ENCODE results near the gene TEKTIP1. TPM values are rescaled to one million over a fixed set of nuclear protein-coding genes. Genes with fewer than 3 reads are reported as not detected.

The TEKTIP1 gene
- total RNA-seq, 1 donor from 2014 or later = not detected

DNA sequence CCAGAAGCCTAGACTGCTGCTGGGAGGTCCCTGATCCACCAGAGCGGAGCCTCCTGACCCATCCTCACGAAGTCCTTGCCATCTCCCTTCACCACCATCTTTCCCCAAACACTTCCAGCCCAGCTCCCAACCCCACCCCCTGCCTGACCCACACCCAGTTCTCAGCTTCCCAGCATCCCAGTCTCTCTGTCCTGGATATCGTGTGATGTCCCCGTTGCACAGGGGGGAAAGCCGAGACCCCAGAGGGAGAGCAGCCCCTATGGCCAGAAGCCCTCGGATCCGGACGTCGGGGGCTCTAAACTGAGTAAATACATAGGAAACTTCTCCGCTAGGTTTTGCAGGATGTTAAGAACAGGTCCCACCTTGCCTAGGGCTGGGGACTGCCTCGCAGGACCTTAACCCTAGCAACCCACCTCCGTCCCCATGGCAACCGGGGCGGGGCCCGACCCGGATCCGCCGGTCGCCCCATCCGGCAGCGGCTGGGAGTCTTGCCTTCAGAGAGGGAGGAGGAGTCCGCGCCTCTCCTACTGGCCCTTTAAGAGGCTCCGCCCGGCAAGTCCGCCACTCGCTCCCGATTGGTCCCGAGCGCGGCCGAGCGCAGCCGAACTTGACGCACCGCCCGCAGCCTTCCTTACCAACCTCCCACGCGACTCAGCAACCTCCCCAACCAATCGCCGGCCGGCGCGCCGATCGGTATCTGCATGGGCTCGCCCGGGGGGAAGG lies 33.3 kb downstream of the TEKTIP1 start:
- TF ChIP-seq, protein P1, sequence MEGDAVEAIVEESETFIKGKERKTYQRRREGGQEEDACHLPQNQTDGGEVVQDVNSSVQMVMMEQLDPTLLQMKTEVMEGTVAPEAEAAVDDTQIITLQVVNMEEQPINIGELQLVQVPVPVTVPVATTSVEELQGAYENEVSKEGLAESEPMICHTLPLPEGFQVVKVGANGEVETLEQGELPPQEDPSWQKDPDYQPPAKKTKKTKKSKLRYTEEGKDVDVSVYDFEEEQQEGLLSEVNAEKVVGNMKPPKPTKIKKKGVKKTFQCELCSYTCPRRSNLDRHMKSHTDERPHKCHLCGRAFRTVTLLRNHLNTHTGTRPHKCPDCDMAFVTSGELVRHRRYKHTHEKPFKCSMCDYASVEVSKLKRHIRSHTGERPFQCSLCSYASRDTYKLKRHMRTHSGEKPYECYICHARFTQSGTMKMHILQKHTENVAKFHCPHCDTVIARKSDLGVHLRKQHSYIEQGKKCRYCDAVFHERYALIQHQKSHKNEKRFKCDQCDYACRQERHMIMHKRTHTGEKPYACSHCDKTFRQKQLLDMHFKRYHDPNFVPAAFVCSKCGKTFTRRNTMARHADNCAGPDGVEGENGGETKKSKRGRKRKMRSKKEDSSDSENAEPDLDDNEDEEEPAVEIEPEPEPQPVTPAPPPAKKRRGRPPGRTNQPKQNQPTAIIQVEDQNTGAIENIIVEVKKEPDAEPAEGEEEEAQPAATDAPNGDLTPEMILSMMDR (IDR thresholded peaks at IDR 0.05; ENCODE audit: borderline replicate concordance) = no peak
- Histone ChIP-seq H3K4me1 (peaks cover 34% of the 10 kb centered on the region), H3K27me3 (ENCODE audit: low read depth) (no peaks in the 10 kb centered on the region), H3K4me3 (peak overlapping the region; percentile 100), H3K27ac (replicated peaks) (peak overlapping the region; percentile 82), H3K9me3 (replicated peaks) (no peaks in the 10 kb centered on the region), H3K36me3 (peaks cover 2% of the 10 kb centered on the region)
- intact Hi-C loops (cut with micrococcal nuclease) = no loop called here
- DNase-seq = peak; percentile 100

DNA sequence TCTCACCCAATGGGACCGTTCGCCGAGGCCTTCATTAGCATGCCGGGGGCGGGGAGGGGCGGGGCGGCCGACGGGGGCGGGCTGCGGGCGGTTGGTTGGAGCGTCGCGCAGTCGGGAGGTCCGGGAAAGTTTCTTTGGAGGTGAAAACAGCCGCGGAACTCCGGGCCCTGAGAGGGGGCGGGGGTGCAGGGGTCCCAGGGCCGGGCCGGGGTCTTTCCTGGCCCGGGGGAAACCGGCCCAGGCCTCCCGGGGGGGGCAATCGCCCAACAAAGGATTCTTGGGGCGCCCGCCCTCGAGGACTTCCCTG lies 33.8 kb downstream of the TEKTIP1 start, which contains the start of gene HMG20B:
Gene HMG20B, plus strand, starts transcription at position 90 of the 307 bp plus-strand sequence. CDS start 366 bp downstream, outside the sequence.
- H3K9me3 ChIP-seq (replicated peaks) = no peaks in the 10 kb centered on the region
- DNase-seq = no peak
- H3K4me3 ChIP-seq = peak within 1 kb of the TSS; percentile 100
- H3K27me3 ChIP-seq (ENCODE audit: low read depth) = no peaks in the 10 kb centered on the region
- intact Hi-C loops (cut with micrococcal nuclease) = no loop called here
- H3K36me3 ChIP-seq = peaks cover 2% of the 10 kb centered on the region
- TF ChIP-seq, protein P1 (IDR thresholded peaks at IDR 0.05; ENCODE audit: borderline replicate concordance) = no peak
- peaks cover 34% of the 10 kb centered on the region for H3K4me1 ChIP-seq
- peak within 1 kb of the TSS; percentile 82 for H3K27ac ChIP-seq (replicated peaks)

DNA sequence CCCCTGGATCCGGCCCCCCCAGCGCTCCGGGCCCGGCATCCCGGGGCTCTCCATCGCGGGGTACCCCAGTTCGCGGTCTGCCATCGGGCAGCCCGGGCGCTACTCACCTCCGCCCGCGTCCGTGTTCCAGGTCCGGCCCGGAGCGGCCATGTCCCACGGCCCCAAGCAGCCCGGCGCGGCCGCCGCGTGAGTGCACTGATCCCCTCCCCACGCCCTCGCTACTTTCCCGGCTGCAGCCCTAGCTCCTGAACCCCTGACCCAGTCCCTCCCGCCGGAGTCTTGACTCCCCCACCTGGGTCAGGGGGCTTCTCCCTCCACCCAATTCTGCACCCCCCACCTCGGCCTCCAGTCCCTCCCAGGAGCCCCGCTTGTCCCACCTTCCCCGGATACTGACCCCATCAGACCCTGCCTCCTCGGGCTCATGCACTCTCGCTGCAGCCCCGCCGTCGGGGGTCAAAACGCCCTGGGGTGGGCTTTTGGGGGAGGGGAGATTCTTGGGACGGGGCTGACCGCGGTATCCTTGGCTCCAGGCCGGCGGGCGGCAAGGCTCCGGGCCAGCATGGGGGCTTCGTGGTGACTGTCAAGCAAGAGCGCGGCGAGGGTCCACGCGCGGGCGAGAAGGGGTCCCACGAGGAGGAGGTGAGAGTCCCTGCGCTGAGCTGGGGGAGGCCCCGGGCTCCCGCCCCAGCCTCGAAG lies 34.3 kb downstream of the TEKTIP1 start:
- no peak for DNase-seq
- H3K4me1 ChIP-seq = peaks cover 34% of the 10 kb centered on the region
- intact Hi-C loops (cut with micrococcal nuclease) = no loop called here
- peaks cover 2% of the 10 kb centered on the region for H3K36me3 ChIP-seq
- TF ChIP-seq, protein P1 (IDR thresholded peaks at IDR 0.05; ENCODE audit: borderline replicate concordance) = no peak
- H3K9me3 ChIP-seq (replicated peaks) = no peaks in the 10 kb centered on the region
- H3K4me3 ChIP-seq = peak overlapping the region; percentile 100
- H3K27ac ChIP-seq (replicated peaks) = peak overlapping the region; percentile 82
- H3K27me3 ChIP-seq (ENCODE audit: low read depth) = no peaks in the 10 kb centered on the region

DNA sequence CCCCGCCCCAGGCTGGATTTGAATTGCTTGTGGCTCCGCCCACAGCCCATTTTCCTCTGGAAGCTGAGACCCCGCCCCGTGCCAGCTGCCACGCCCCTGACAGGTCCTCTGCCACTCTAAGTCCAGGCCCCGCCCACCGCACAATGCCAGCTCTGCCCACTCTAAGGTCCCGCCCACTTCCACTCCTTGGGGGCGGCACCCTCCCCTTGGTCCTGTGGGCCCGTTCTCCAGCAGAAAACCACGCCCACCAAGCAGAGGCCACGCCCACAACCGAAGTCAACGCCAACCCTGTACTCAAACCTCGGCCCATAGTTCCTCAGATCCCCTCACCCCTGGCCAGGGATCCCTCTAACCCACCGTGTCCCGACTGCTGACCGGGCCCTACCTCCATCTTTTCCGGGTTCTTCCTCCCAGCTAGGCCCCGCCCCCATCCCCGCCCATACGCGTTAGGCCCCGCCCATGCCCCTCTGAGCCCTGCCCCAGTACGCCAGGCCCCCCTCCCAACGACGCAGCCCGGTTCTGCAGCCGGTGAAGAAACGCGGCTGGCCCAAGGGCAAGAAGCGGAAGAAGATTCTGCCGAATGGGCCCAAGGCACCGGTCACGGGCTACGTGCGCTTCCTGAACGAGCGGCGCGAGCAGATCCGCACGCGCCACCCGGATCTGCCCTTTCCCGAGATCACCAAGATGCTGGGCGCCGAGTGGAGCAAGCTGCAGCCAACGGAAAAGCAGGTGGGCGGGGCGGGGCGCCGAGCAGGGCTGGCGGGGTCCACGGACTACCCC lies 35.1 kb downstream of the TEKTIP1 start:
- H3K9me3 ChIP-seq (replicated peaks) = no peaks in the 10 kb centered on the region
- intact Hi-C loops (cut with micrococcal nuclease) = no loop called here
- TF ChIP-seq, protein P1 (IDR thresholded peaks at IDR 0.05; ENCODE audit: borderline replicate concordance) = no peak
- peaks cover 2% of the 10 kb centered on the region for H3K36me3 ChIP-seq
- peaks cover 34% of the 10 kb centered on the region for H3K4me1 ChIP-seq
- peak; percentile 77 for DNase-seq
- H3K27me3 ChIP-seq (ENCODE audit: low read depth) = no peaks in the 10 kb centered on the region
- no peak overlapping the region for H3K27ac ChIP-seq (replicated peaks)
- peak overlapping the region; percentile 100 for H3K4me3 ChIP-seq

DNA sequence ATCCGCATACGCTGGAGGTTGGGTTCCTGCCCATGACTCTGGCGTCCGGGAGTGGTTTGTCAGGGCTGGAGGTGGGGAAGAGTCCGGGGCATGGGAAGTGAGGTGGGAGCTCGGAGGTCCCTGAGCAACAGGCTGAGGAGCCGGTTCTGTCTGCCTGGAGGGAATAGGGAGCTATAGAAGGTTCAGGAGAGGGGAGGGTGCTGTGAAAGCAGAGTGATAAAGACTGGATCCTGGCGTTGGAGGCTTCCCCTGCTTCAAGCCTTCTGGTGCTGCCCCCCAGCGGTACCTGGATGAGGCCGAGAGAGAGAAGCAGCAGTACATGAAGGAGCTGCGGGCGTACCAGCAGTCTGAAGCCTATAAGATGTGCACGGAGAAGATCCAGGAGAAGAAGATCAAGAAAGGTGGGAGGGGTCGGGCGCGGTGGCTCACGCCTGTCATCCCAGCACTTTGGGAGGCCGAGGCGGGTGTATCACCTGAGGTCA lies 36.3 kb downstream of the TEKTIP1 start:
- H3K4me1 ChIP-seq = peaks cover 34% of the 10 kb centered on the region
- H3K27ac ChIP-seq (replicated peaks) = no peak overlapping the region
- TF ChIP-seq, protein P1 (IDR thresholded peaks at IDR 0.05; ENCODE audit: borderline replicate concordance) = no peak
- H3K9me3 ChIP-seq (replicated peaks) = no peaks in the 10 kb centered on the region
- H3K4me3 ChIP-seq = no peak overlapping the region
- peaks cover 2% of the 10 kb centered on the region for H3K36me3 ChIP-seq
- no peaks in the 10 kb centered on the region for H3K27me3 ChIP-seq (ENCODE audit: low read depth)
- intact Hi-C loops (cut with micrococcal nuclease) = no loop called here
- DNase-seq = no peak
